Measurements from ENCODE around the gene PNO1.
"Not testable (repeated sequence)": the region's sequence is repeated elsewhere in the genome, so short reads cannot be mapped to it uniquely, and the experiment has no call there.

Gene PNO1

GRCh38 chr2:68157402-68158133 is at the start of gene PNO1:
Gene PNO1 (plus strand): TSS chr2:68157888. CDS start chr2:68157935, 47 bp downstream.
- peak; percentile 94 to 95 for DNase-seq

GRCh38 chr2:68108120-68108519 is 49.6 kb upstream of the PNO1 start:
- no peak for DNase-seq

GRCh38 chr2:68110102-68110501 is 47.6 kb upstream of the PNO1 start:
- DNase-seq = no peak

- no peak for DNase-seq
These were observed 41.7 kb upstream of the PNO1 start for GRCh38 chr2:68115965-68116364.

- not testable (repeated sequence) for DNase-seq
These were observed 39.8 kb upstream of the PNO1 start for GRCh38 chr2:68117922-68118321.

GRCh38 chr2:68118816-68119215 is 38.9 kb upstream of the PNO1 start:
- no peak for DNase-seq

GRCh38 chr2:68119504-68119903 is 38.2 kb upstream of the PNO1 start:
- DNase-seq = no peak

GRCh38 chr2:68121873-68122679 is 35.6 kb upstream of the PNO1 start:
- peak; percentile 65 to 76 for DNase-seq

GRCh38 chr2:68122680-68122964 is 35.1 kb upstream of the PNO1 start:
- DNase-seq = no peak

- DNase-seq = no peak
These were observed 33.4 kb upstream of the PNO1 start for GRCh38 chr2:68124321-68124720.

GRCh38 chr2:68125821-68126220 is 31.9 kb upstream of the PNO1 start:
- no peak for DNase-seq

- no peak for DNase-seq
These were observed 31.1 kb upstream of the PNO1 start for GRCh38 chr2:68126561-68126960.

GRCh38 chr2:68127358-68128242 is 30.1 kb upstream of the PNO1 start:
- DNase-seq = no peak

- DNase-seq = no peak
These were observed 23.6 kb upstream of the PNO1 start for GRCh38 chr2:68134120-68134519.

- no peak for DNase-seq
These were observed 23.1 kb upstream of the PNO1 start for GRCh38 chr2:68134554-68134953.

- DNase-seq = no peak
These were observed 22.0 kb upstream of the PNO1 start for GRCh38 chr2:68135448-68136320.

- DNase-seq = no peak
These were observed 15.8 kb upstream of the PNO1 start for GRCh38 chr2:68141875-68142274.

- DNase-seq = no peak
These were observed 6.7 kb upstream of the PNO1 start for GRCh38 chr2:68151037-68151436.

GRCh38 chr2:68152681-68153347 is 4.9 kb upstream of the PNO1 start:
- DNase-seq = no peak

- DNase-seq = no peak
These were observed 2.1 kb upstream of the PNO1 start for GRCh38 chr2:68155618-68156017.

- no peak for DNase-seq
These were observed 1.3 kb upstream of the PNO1 start for GRCh38 chr2:68156419-68156818.

GRCh38 chr2:68157002-68157401 is 686 bp upstream of the PNO1 start:
- DNase-seq = no peak

Data from stimulated activated CD4-positive, alpha-beta T cell treated with anti-CD3 and anti-CD28 coated beads, Interleukin-4, amount 100 ng/mL, for 4 hours (primary cell).